Subcutaneous abdominal adipose tissue (tissue), 5 donors: Measurements from ENCODE around the gene RBMS3.
"Not testable (repeated sequence)": the region's sequence is repeated elsewhere in the genome, so short reads cannot be mapped to it uniquely, and the experiment has no call there.

Experiments
- H3K27ac ChIP-seq: one replicate; pipeline ENCODE4 v1.7.0; 2013; ENCODE audit warnings: low read depth, mild to moderate bottlenecking, inconsistent platforms, low read length, moderate library complexity
- H3K27me3 ChIP-seq, 5 donors: one replicate each; pipeline ENCODE4 v1.7.0; 2013; ENCODE audit warnings: low read length in 5 of 5, inconsistent platforms in 1 of 5; ENCODE audit not compliant: control insufficient read depth in 5 of 5, insufficient read depth in 4 of 5
- H3K36me3 ChIP-seq, 5 donors: one replicate each; pipeline ENCODE4 v1.7.0; 2013; ENCODE audit warnings: low read length in 5 of 5; ENCODE audit not compliant: control insufficient read depth in 5 of 5, insufficient read depth in 5 of 5
- H3K4me1 ChIP-seq, 5 donors: one replicate each; pipeline ENCODE4 v1.7.0; 2013; ENCODE audit warnings: low read length in 5 of 5, mild to moderate bottlenecking in 3 of 5, moderate library complexity in 1 of 5; ENCODE audit not compliant: control insufficient read depth in 5 of 5, insufficient read depth in 5 of 5
- H3K4me3 ChIP-seq, 5 donors: one replicate each; pipeline ENCODE4 v1.7.0; 2013; ENCODE audit warnings: low read length in 5 of 5, low read depth in 1 of 5
- H3K9ac ChIP-seq, 5 donors: one replicate each; pipeline ENCODE4 v1.7.0; 2013; ENCODE audit warnings: low read length in 5 of 5, mild to moderate bottlenecking in 4 of 5, moderate library complexity in 3 of 5
- H3K9me3 ChIP-seq, 5 donors: one replicate each; pipeline ENCODE4 v1.7.0; 2013; ENCODE audit warnings: low read length in 5 of 5; ENCODE audit not compliant: control insufficient read depth in 5 of 5
- donor health status: healthy.
- donor health status: healthy.
- donor health status: healthy.
- donor health status: healthy.
- donor health status: healthy.

Gene RBMS3

GRCh38 chr3:29392625-29393388, 111.9 kb downstream of the RBMS3 start:
- no peak overlapping the region for H3K9ac ChIP-seq

GRCh38 chr3:29393946-29394345, 113.1 kb downstream of the RBMS3 start:
- H3K27ac ChIP-seq, H3K9me3 ChIP-seq, H3K36me3 ChIP-seq, H3K9ac ChIP-seq, H3K4me1 ChIP-seq, H3K4me3 ChIP-seq, H3K27me3 ChIP-seq: not testable (repeated sequence)

More at GRCh38 chr3:29392625-29393388, 111.9 kb downstream of the RBMS3 start:
- Histone ChIP-seq H3K4me3 (no peak overlapping the region), H3K9me3 (no peaks in the 10 kb centered on the region), H3K36me3 (no peaks in the 10 kb centered on the region), H3K4me1 (peaks cover 0 to 2% (median 0%) of the 10 kb centered on the region in 5 donors), H3K27me3 (no peaks in the 10 kb centered on the region), H3K27ac (no peak overlapping the region)

GRCh38 chr3:29397406-29397805, 116.5 kb downstream of the RBMS3 start:
- H3K27ac ChIP-seq: no peak overlapping the region
- H3K4me3 ChIP-seq: no peak overlapping the region
- no peaks in the 10 kb centered on the region for H3K27me3 ChIP-seq
- no peak overlapping the region for H3K9ac ChIP-seq
- H3K9me3 ChIP-seq: no peaks in the 10 kb centered on the region
- H3K4me1 ChIP-seq: peaks cover 0 to 2% (median 0%) of the 10 kb centered on the region in 5 donors
- no peaks in the 10 kb centered on the region for H3K36me3 ChIP-seq

GRCh38 chr3:29398787-29399186, 117.9 kb downstream of the RBMS3 start:
- Histone ChIP-seq H3K9ac (no peak overlapping the region), H3K36me3 (no peaks in the 10 kb centered on the region)

GRCh38 chr3:29406291-29406832, 125.5 kb downstream of the RBMS3 start:
- H3K9ac ChIP-seq: no peak overlapping the region
- H3K27me3 ChIP-seq: no peaks in the 10 kb centered on the region

More at GRCh38 chr3:29398787-29399186, 117.9 kb downstream of the RBMS3 start:
- Histone ChIP-seq H3K4me3 (no peak overlapping the region), H3K27me3 (no peaks in the 10 kb centered on the region), H3K4me1 (peaks cover 0 to 2% (median 0%) of the 10 kb centered on the region in 5 donors), H3K27ac (no peak overlapping the region), H3K9me3 (no peaks in the 10 kb centered on the region)

GRCh38 chr3:29408676-29409075, 127.8 kb downstream of the RBMS3 start:
- peaks cover 0 to 4% (median 0%) of the 10 kb centered on the region in 5 donors for H3K36me3 ChIP-seq
- no peaks in the 10 kb centered on the region for H3K9me3 ChIP-seq
- H3K27ac ChIP-seq: no peak overlapping the region
- no peak overlapping the region for H3K9ac ChIP-seq
- H3K4me1 ChIP-seq: peaks cover 0 to 32% (median 21%) of the 10 kb centered on the region in 5 donors
- no peak overlapping the region for H3K4me3 ChIP-seq
- H3K27me3 ChIP-seq: no peaks in the 10 kb centered on the region

More at GRCh38 chr3:29406291-29406832, 125.5 kb downstream of the RBMS3 start:
- no peaks in the 10 kb centered on the region for H3K9me3 ChIP-seq
- H3K4me3 ChIP-seq: no peak overlapping the region
- peaks cover 0 to 29% (median 20%) of the 10 kb centered on the region in 5 donors for H3K4me1 ChIP-seq
- H3K27ac ChIP-seq: no peak overlapping the region
- peaks cover 0 to 4% (median 0%) of the 10 kb centered on the region in 5 donors for H3K36me3 ChIP-seq

- Histone ChIP-seq H3K4me1 (peaks cover 0 to 38% (median 28%) of the 10 kb centered on the region in 5 donors), H3K27me3 (no peaks in the 10 kb centered on the region), H3K9ac (no peak overlapping the region), H3K27ac (peak overlapping the region; percentile 12), H3K4me3 (no peak overlapping the region), H3K9me3 (no peaks in the 10 kb centered on the region), H3K36me3 (peaks cover 0 to 4% (median 0%) of the 10 kb centered on the region in 5 donors)
These were observed 128.5 kb downstream of the RBMS3 start for GRCh38 chr3:29409409-29409808.

GRCh38 chr3:29410220-29410619, 129.3 kb downstream of the RBMS3 start:
- Histone ChIP-seq H3K4me1 (peaks cover 0 to 46% (median 35%) of the 10 kb centered on the region in 5 donors), H3K9me3 (no peaks in the 10 kb centered on the region)

GRCh38 chr3:29410660-29411405, 130.0 kb downstream of the RBMS3 start:
- Histone ChIP-seq H3K27ac (no peak overlapping the region), H3K9ac (no peak overlapping the region), H3K27me3 (no peaks in the 10 kb centered on the region), H3K36me3 (peaks cover 0 to 4% (median 0%) of the 10 kb centered on the region in 5 donors), H3K9me3 (no peaks in the 10 kb centered on the region), H3K4me3 (no peak overlapping the region), H3K4me1 (peaks cover 0 to 50% (median 39%) of the 10 kb centered on the region in 5 donors)

More at GRCh38 chr3:29410220-29410619, 129.3 kb downstream of the RBMS3 start:
- H3K36me3 ChIP-seq: peaks cover 0 to 4% (median 0%) of the 10 kb centered on the region in 5 donors
- H3K4me3 ChIP-seq: no peak overlapping the region
- no peaks in the 10 kb centered on the region for H3K27me3 ChIP-seq
- H3K27ac ChIP-seq: no peak overlapping the region
- no peak overlapping the region for H3K9ac ChIP-seq

- no peak overlapping the region for H3K9ac ChIP-seq
- H3K4me3 ChIP-seq: no peak overlapping the region
- H3K9me3 ChIP-seq: no peaks in the 10 kb centered on the region
- peaks cover 0 to 4% (median 0%) of the 10 kb centered on the region in 5 donors for H3K36me3 ChIP-seq
- peaks cover 0 to 41% (median 29%) of the 10 kb centered on the region in 5 donors for H3K4me1 ChIP-seq
- no peak overlapping the region for H3K27ac ChIP-seq
- H3K27me3 ChIP-seq: no peaks in the 10 kb centered on the region
These were observed 131.2 kb downstream of the RBMS3 start for GRCh38 chr3:29412110-29412509.
